Fibroblast of pulmonary artery (primary cell): ENCODE measurements around the gene CSF1.
"Not testable (repeated sequence)": the region's sequence is repeated elsewhere in the genome, so short reads cannot be mapped to it uniquely, and the experiment has no call there.

Experiments
- DNase-seq: peaks from one replicate; pipeline ENCODE4 v3.0.0-alpha.2; 2010; ENCODE audit warnings: low read depth
- H3K4me3 ChIP-seq: replicated peaks from 2 replicates; pipeline ENCODE4 v1.5.1; 2011; ENCODE audit warnings: low read depth, mild to moderate bottlenecking, control low read depth, low read length, moderate library complexity
- CTCF ChIP-seq: IDR thresholded peaks from 2 replicates; pipeline ENCODE4 v1.5.1; 2011; ENCODE audit warnings: mild to moderate bottlenecking, control low read depth, low read length, inconsistent platforms; ENCODE audit errors: missing control alignments

Gene CSF1

GRCh38 chr1:109913360-109913879, 2.8 kb downstream of the CSF1 start:
- no peak for DNase-seq
- peak overlapping the region; percentile 97 for H3K4me3 ChIP-seq
- TF ChIP-seq CTCF = no peak

DNA sequence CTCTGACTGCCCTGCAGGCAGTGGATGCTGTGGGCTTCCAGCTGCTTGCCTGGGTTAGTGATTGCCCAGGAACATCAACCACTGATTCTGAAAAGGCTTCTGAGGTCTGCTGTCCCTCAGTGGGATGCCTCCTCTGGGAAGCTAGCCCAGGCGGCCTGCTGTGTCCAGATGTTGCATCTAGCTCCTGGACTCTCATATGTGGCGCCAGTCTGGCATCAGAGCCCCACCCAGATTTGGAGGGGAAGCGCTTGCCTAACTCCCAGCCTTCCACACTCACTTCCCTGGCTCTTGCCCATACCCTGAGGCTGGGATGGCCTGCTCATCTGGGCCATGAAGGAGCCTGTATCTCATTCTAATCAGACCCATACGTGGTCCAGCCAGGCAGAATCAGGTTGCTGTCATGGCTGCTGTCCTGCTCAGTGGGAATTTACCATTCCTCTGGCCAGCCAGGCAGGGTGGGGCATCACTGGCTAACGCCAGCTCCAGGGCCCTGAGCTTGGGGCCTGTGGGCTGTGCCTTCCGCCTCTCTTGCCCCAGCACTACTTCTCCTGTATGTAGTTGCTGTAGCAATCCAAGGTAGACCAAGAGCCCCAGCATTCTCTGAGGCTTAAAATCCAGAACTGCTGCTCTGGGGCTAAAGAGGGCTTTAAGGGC, 4.1 kb downstream of the CSF1 start:
- TF ChIP-seq CTCF = no peak
- peak overlapping the region; percentile 97 for H3K4me3 ChIP-seq
- DNase-seq = no peak

GRCh38 chr1:109917051-109917767, 6.6 kb downstream of the CSF1 start:
- DNase-seq = no peak
- no peak overlapping the region for H3K4me3 ChIP-seq
- TF ChIP-seq CTCF = no peak

GRCh38 chr1:109917768-109918606, 7.3 kb downstream of the CSF1 start:
- TF ChIP-seq CTCF = peak; percentile 9
- no peak for DNase-seq

GRCh38 chr1:109918671-109919070, 8.0 kb downstream of the CSF1 start:
- TF ChIP-seq CTCF = no peak
- no peak overlapping the region for H3K4me3 ChIP-seq
- no peak for DNase-seq

More at GRCh38 chr1:109917768-109918606, 7.3 kb downstream of the CSF1 start:
- no peak overlapping the region for H3K4me3 ChIP-seq

- DNase-seq = no peak
- TF ChIP-seq CTCF = no peak
- no peak overlapping the region for H3K4me3 ChIP-seq
Observed at GRCh38 chr1:109919303-109919702, 8.7 kb downstream of the CSF1 start.

DNA sequence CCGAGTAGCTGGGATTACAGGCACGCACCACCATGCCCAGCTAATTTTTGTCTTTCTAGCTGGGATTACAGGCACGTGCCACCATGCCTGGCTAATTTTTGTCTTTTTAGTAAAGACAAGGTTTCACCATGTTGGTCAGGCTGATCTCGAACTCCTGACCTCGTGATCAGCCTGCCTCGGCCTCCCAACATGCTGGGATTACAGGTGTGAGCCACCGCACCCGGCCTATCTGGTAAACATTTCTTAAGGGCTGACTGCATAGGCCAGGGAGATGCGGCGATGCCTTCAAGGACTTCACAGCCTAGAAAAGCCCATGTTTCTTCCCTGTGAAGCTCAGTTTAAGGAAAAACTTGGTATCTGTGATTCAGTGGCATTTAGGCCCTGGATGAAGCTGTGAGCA, 9.7 kb downstream of the CSF1 start:
- H3K4me3 ChIP-seq, DNase-seq: not testable (repeated sequence)
